ENCODE data around the gene EXOC3. TPM values are rescaled to one million over a fixed set of nuclear protein-coding genes. Genes with fewer than 3 reads are reported as not detected.

The EXOC3 gene
- total and polyA plus RNA-seq, 2 of the 8 experiments (the other 6 are each of a cell fraction or from before 2014, with no cell fraction given): 14.4 to 30.0 TPM

GRCh38 chr5:489689-490080 is 46.7 kb downstream of the EXOC3 start (continued):
- no peak for TF ChIP-seq CBX5 (IDR thresholded peaks at IDR 0.05; ENCODE audit: low read depth, low read length)
